ENCODE measurements around the gene WDTC1.
"Not testable (repeated sequence)": the region's sequence is repeated elsewhere in the genome, so short reads cannot be mapped to it uniquely, and the experiment has no call there.

Gene WDTC1, protein sequence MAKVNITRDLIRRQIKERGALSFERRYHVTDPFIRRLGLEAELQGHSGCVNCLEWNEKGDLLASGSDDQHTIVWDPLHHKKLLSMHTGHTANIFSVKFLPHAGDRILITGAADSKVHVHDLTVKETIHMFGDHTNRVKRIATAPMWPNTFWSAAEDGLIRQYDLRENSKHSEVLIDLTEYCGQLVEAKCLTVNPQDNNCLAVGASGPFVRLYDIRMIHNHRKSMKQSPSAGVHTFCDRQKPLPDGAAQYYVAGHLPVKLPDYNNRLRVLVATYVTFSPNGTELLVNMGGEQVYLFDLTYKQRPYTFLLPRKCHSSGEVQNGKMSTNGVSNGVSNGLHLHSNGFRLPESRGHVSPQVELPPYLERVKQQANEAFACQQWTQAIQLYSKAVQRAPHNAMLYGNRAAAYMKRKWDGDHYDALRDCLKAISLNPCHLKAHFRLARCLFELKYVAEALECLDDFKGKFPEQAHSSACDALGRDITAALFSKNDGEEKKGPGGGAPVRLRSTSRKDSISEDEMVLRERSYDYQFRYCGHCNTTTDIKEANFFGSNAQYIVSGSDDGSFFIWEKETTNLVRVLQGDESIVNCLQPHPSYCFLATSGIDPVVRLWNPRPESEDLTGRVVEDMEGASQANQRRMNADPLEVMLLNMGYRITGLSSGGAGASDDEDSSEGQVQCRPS

DNA sequence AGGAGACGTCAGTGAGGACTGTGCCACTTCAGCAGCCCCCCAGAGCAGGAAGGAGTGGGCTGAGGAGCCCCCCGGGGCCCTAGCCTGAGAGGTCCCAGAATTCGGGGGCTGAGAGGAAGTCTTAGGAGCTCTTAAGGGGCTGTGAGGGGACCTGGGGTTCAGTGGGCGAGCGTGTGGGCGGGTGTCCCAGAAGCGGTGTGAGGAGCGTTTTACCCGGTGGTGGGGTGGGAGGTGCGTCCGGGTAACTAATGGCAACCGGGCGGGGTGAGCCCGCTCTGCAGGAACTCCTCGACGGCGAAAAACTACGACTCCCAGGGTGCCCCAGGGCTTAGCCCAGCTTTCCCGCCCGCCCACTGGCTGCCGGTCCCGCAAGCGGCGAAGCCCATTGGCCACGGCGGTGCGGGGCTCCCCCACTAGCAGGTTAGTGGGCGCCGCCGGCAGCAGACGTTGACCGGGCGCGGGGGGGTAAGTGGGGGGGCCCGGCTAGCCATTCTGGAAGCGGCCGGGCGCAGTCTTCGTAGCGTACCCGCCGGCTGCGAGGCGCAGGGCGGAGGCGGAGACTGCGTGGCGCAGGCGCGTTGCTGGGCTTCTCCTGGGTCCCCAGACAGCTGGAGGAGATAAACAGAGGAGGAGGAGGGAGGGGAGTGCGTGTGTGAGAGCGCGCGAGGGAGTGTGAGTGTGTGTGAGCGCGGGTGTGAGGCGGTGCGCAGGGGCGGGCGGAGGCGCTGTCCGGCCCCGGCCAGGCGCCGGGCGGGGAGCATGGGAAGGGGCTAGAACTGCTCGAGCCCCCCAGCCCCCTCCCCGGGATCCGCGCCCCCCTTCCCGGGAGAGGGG is at the start of gene WDTC1:
WDTC1 (plus strand) TSS at position 584 of the 834 bp plus-strand sequence. CDS start 26,423 bp downstream, outside the sequence.
- DNase-seq = peak; percentile 94

DNA sequence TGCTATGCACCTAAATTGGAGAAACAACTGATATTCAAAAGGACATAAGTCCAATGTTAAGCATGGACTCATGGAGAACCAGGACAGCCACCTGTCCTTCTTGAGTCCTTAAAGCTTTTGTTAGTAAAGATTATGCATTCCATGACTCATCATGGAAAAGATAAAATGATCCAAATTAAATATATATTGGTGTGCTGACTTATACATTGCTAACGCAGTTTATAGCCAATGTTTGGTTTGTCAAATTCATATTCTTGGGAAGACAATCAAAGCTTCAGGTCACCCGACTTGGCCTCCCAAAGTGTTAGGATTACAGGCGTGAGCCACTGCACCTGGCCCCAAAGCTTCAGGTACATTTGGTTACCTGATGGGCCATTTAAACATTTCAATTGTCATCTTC is 49.8 kb upstream of the WDTC1 start:
- DNase-seq = not testable (repeated sequence)

DNA sequence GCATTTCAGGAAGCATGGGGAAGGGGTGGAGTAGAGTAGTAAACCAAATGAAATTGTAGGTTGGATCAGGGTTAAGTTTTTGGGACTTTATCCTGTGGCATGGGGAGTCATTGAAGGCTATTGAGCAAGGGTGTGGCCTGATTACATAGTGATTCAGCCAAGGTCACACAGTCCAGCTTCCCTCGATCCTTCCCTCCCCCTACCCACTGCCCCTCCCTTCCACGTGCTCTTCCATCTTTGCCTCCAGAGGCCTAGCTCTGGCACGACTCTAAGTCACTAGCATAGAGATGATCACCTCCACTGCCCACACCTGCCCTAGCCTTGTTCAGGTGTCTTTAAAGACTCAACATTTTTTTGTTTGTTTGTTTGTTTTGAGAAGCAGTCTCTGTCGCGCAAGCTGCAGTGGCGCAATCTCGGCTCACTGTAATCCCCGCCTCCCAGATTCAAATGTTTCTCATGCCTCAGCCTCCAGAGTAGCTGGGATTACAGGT is 42.3 kb upstream of the WDTC1 start:
- no peak for DNase-seq

DNA sequence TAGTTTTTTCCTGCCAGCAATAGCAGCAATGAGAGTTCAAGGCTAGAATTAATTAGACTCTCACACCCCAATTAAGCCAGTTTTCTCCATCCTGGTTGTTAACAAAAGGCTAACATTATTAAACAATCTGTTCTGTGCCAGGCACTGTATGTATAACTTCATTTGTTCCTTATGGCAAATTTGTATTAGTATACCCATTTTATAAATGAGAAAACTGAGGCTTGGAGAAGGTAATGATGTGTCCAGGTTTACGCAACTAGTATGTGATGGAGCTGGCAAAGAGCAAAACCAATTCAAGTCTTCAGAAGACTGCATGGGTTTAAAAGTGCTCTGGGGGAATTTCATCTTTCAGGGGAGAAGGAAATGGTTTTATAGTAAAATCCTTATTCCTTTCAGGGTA is 41.2 kb upstream of the WDTC1 start:
- no peak for DNase-seq

DNA sequence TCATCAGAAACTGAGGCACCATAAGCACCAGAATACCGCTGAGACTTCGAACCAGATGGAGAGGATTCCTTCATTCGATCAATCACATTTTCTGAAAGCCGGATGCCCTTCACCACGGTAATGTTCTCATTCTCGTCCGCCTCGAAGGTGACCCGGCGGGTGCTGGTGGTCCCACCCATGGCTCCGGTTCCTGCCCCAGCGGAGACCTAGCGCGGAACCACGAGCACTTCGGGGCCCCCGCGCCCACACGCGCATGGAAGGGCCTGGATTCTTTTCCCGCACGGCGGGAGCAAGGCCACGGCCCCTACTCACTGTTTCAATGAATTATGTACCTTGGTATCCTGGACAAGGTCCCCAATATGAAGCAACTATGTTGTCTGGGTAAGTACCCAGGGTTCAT is 33.1 kb upstream of the WDTC1 start:
- no peak for DNase-seq

DNA sequence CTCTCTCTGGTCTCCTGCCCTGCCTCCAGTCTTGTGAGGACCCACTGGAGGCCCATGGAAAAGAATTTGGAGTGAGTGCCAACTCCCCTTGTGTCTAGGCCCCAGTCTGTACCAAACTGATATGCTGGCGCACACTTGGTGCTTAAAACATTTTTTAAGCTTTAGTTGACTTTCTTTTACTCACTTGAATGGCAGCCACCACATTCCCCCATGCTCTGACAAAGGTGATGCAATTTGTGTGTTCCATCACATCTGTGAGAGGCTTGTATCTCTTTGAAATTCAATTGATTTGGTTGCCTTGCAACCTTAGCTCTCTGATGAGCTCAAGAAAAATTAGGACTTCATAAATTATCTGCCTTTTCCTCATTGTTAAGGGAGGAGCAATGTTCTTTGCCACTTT is 30.5 kb upstream of the WDTC1 start:
- DNase-seq = no peak

DNA sequence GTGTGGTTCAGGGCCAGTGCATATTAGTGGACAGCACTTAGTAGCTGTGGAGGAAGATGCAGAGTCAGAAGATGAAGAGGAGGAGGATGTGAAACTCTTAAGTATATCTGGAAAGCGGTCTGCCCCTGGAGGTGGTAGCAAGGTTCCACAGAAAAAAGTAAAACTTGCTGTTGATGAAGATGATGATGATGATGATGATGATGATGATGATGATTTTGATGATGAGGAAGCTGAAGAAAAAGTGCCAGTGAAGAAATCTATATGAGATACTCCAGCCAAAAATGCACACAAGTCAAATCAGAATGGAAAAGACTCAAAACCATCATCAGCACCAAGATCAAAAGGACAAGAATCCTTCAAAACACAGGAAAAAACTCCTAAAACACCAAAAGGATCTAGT is 27.2 kb upstream of the WDTC1 start:
- not testable (repeated sequence) for DNase-seq

DNA sequence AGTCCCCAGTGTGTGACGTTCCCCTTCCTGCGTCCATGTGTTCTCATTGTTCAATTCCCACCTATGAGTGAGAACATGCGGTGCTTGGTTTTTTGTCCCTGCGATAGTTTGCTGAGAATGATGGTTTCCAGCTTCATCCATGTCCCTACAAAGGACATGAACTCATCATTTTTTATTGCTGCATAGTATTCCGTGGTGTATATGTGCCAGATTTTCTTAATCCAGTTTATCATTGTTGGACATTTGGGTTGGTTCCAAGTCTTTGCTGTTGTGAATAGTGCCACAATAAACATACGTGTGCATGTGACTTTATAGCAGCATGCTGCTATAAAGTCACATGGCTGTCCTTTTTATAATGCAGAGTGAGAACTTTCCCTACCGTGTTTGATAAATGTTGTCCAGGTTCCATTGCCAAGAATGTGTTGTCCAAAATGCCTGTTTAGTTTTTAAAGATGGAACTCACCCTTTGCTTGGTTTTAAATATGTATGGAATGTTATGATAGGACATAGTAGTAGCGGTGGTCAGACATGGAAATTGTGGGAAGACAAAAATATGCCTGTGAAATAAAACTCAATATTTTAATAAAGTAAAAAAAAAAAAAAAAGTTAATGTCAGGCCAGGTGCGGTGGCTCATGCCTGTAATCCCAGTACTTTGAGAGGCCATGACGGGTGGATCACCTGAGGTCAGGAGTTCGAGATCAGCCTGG is 26.1 kb upstream of the WDTC1 start:
- not testable (repeated sequence) for DNase-seq

DNA sequence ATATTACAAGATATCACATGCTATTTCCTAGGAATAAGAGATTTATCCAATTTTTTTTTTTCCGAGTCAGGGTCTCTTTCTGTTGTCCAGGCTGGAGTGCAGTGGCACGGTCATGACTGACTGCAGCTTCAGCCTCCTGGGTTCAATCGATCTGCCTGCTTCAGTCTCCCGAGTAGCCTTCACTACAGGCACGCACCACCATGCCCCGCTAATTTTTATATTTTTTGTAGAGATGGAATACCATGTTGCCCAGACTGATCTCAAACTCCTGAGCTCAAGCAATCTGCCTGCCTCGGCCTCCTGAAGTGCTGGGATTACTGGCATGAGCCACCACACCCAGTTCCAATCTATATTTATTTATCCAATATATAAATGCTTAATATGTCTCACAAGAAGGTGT is 18.0 kb upstream of the WDTC1 start:
- DNase-seq = no peak

DNA sequence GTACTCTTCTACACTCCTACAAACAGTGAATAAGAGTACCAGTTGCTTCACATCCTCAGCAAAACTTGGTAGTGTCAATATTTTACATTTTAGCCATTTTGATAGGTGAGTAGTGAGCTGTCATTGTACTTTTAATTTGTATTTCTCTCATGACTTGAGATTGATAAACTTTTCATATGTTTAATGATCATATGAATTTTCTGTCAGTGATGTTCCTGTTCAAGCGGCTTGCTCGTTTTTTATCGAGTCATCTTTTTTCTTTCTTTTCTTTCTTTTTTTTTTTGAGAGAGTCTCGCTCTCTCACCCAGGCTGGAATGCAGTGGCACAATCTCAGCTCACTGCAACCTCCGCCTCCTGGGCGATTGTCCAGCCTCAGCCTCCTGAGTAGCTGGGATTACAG is 17.0 kb upstream of the WDTC1 start:
- no peak for DNase-seq

DNA sequence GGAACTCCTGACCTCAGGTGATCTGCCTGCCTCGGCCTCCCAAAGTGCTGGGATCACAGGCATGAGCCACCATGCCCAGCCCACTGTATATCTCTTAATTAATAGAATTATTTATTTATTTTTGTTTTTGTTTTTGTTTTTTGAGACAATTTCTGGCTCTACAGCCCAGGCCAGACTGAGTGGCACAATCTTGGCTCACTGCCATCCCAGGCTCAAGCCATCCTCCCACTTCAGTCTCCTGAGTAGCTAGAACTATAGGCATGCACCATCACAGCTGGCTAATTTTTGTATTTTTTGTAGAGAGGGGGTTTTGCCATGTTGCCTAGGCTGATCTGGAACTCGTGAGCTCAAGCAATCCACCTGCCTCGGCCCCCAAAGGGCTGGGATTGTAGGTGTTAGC is 15.7 kb upstream of the WDTC1 start:
- DNase-seq = no peak

DNA sequence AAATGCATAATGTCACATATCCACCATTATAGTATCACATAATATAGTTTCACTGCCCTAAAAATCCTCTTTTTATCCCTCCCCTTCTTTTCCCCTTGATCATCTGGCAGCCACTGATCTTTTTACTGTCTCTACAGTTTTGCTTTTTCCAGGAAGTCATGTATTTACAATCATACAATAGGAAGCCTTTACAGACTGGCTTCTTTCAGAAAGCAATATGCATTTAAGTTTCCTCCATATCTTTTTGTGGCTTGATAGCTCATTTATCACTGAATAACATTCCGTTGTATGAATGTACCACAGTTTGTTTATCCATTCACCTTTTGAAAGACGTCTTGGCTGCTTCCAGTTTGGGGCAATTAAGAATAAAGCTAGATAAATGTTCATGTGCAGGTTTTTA is 14.3 kb upstream of the WDTC1 start:
- no peak for DNase-seq

DNA sequence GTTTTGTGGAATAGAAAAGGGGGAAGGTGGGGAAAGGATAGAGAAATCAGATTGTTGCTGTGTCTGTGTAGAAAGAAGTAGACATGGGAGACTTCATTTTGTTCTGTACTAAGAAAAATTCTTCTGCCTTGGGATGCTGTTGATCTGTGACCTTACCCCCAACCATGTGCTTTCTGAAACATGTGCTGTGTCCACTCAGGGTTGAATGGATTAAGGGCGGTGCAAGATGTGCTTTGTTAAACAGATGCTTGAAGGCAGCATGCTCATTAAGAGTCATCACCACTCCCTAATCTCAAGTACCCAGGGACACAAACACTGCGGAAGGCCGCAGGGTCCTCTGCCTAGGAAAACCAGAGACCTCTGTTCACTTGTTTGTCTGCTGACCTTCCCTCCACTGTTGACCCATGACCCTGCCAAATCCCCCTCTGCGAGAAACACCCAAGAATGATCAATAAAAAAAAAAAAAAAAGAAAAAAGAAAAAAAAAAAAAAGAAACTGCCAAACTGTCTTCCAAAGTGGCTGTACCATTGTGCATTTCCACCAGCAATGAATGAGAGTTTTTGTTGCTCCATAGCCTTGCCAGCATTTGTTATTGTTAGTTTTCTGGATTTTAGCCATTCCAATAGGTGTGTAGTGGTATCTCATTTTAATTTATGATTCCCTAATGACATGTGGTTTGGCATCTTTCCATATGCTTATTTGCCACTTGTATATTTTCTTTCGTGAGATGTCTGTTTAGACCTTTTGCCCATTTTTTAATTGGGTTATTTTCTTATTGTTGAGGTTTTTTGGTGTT is 13.5 kb upstream of the WDTC1 start:
- not testable (repeated sequence) for DNase-seq

DNA sequence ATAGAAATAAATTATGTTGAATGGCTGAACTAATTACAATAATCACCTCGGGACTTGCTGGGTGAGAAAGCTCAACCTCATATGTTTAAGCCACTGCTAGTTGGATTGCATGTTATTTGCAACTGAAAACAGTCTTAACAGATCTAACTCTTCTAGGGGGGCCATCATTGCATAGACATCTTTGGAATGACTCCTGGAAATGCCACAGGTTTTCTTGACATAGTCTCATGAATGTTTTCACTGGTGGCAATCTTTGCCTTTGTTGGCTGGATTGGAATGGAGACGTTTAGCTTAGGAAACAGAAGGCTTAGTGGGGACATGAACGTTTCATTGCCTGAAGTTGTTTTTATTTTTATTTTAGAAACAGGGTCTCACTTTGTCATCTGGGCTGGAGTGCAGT is 8.8 kb upstream of the WDTC1 start:
- DNase-seq = no peak

DNA sequence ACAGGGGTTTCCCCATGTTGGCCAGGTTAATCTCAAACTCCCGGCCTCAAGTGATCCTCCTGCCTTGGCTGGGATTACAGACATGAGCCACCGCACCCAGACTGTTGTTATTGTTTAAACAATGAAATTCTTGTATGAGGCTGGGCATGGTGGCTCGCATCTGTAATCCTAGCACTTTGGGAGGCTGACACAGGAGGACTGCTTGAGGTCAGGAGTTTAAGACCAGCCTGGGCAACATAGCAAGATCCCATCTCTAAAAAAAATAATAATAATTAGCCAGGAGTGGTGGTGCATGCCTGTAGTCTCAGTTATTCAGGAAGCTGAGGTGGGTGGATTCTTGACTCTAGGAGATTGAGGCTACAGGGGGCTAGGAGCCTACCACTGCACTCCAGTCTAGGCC is 6.7 kb upstream of the WDTC1 start:
- DNase-seq = no peak

DNA sequence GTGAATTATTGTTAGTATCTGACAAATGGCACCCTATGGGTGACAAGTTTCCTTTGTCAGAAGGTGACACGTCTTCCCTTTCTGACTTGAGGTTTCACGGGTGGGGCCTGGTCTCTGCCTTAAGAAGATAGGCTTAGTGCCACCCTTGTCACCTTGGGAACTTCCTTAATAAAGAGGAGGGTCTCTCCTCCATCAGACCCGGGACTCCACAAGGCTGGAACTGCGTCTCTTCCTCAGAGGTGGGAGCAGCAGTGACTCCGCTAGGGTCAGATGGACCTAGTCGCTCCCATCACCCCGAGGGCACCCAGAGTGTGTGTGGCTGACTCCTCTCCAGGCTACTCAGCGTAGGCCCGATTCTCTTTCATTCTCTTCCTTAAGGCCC is 774 bp upstream of the WDTC1 start:
- no peak for DNase-seq

DNA sequence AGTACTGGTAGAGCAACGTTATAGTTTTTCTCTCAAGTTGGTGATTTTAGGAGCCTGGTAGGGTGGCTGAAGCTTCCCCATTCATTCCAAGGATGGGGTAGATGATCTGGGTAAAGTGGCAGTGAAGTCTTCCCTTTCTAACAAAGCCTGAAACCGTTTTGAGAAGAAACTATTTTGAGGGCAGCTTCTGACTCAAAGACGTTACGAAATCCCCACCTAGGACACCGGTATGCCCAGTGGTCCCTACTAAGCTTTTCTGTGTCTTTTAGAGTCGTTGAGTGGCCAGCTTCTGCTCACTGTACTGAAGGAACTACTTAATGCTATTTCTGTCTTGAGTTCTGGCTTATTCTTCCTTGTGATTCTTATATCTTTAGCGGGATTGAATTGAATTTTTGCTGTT is 1.4 kb downstream of the WDTC1 start:
- DNase-seq = no peak

DNA sequence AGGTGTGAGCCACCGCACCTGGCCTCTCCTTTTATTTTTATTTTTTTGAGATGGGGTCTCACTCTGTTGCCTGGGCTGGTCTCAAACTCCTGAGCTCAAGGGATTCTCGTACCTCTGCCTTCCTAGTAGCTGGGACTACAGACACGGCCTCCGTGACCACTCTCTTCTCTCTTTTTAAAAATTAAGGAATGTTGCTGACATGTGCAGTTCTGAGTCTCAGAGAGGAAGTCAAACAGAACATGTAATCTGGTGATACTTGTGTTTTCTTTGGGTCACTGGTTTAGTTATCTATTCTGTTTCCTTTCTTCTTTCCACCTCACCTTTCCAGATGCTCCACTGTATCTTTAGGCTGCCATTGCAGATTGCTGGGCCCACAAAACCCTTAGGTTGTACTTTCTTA is 2.7 kb downstream of the WDTC1 start:
- DNase-seq = no peak

DNA sequence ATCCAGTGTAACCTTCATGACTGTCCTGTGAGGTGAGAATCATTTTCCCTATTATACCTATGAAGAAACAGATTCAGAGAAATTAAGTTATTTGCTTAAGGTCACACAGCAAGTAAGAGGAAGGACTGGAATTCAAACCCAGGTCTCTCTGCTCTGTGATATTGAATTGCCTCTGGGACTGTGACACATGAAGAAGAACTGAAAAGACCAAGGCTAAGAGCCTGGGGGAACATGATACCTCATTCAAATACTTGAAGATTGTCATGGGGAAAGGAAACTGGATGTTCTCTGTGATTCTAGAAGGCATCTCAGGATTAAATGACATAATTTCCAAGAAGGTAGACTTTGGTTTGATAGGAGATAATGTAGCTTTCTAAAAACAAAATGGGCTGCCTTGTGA is 3.6 kb downstream of the WDTC1 start:
- no peak for DNase-seq

DNA sequence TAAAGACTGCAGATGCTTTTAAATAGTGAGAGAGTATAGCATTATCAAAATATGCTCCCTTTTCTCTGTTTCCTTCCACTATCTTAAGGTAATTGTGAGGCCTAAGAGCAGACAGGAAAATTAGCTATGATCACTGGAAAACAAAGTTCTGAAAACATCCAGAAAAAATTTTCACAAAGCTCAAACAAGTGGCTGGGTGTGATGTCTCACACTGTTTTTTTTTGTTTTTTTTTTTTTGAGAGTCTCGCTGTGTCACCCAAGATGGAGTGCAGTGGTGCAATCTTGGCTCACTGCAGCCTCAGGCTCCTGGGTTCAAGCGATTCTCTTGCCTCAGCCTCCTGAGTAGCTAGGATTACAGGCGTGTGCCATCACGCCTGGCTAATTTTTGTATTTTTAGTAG is 7.2 kb downstream of the WDTC1 start:
- no peak for DNase-seq

DNA sequence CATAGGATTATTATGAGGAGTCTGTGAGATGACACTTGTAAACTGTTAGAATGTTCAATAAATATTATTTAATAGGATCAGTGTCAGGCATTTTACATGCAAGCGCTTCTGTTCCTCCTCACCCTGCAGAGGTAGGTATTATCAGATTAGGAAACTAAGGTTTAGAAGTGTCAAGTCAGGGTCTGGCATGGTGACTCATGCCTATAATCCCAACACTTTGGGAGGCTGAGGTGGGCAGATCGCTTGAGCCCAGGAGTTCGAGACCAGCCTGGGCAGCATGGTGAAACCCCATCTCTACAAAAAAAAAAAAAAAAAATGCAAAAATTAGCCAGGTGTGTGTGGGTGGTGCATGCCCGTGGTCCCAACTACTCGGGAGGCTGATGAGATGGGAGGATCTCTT is 9.2 kb downstream of the WDTC1 start:
- DNase-seq = not testable (repeated sequence)

DNA sequence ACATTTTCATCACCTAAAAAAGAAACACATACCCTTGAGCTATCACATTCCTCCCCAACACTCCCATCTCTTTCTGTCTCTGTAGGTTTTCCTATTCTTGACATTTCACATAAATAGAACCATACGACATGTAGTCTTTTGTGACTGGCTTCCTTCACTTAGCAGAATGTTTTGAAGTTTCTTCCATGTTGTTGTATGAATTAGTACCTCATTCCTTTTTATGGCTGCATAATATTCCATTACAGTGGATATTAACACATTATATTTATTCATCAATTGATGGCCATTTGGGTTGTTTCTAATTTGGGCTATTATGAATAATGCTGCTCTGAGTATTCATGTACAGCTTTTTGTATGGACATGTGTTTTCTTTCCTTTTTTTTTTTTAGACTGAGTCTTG is 11.8 kb downstream of the WDTC1 start:
- DNase-seq = no peak

Data from DMS79 (cell line).